CD14-positive monocyte (primary cell): ENCODE measurements around the gene TEX51. TPM values are rescaled to one million over a fixed set of nuclear protein-coding genes. Genes with fewer than 3 reads are reported as not detected.

Source experiments
- DNase-seq, 3 donors: peaks; one replicate each; pipeline ENCODE4 v3.0.0-alpha.2; 2011 to 2022
- H2AFZ ChIP-seq: 2 replicates; pipeline ENCODE4 v1.6.0; 2012; ENCODE audit warnings: mild to moderate bottlenecking, low read depth, low read length, inconsistent platforms; ENCODE audit not compliant: insufficient read depth, poor library complexity, severe bottlenecking
- H3K27ac ChIP-seq, 2 donors: 1 replicate in 1 of 2; 2 replicates in 1 of 2; pipeline ENCODE4 v1.5.1; 2012 to 2013; ENCODE audit warnings: low read length in 2 of 2, control low read depth in 1 of 2, inconsistent platforms in 1 of 2, low read depth in 1 of 2, mild to moderate bottlenecking in 1 of 2
- H3K27me3 ChIP-seq, 2 donors: one replicate each; pipeline versions ENCODE4 v1.6.0 to v1.6.1; 2011 to 2013; ENCODE audit warnings: low read length in 2 of 2; ENCODE audit not compliant: control insufficient read depth in 2 of 2, insufficient read depth in 2 of 2
- H3K36me3 ChIP-seq, 2 donors: replicated peaks in 1 of 2; 1 replicate in 1 of 2; 2 replicates in 1 of 2; pipeline versions ENCODE4 v1.5.1 to v1.6.1; 2012 to 2013; ENCODE audit warnings: low read length in 2 of 2, control low read depth in 1 of 2, inconsistent platforms in 1 of 2, mild to moderate bottlenecking in 1 of 2; ENCODE audit not compliant: insufficient read depth in 2 of 2, control insufficient read depth in 1 of 2
- H3K4me1 ChIP-seq, 2 donors: 1 replicate in 1 of 2; 2 replicates in 1 of 2; pipeline versions ENCODE4 v1.5.1 to v1.6.1; 2012 to 2013; ENCODE audit warnings: low read length in 2 of 2, control low read depth in 1 of 2, inconsistent platforms in 1 of 2, mild to moderate bottlenecking in 1 of 2, moderate library complexity in 1 of 2; ENCODE audit not compliant: insufficient read depth in 2 of 2, control insufficient read depth in 1 of 2
- H3K4me2 ChIP-seq: replicated peaks from 2 replicates; pipeline ENCODE3; 2012; ENCODE audit warnings: low read length, moderate library complexity, mild to moderate bottlenecking; ENCODE audit not compliant: poor library complexity, severe bottlenecking; ENCODE audit errors: extremely low read depth
- H3K4me3 ChIP-seq, 3 experiments: fragments of 200-600 bp in 1 of 3; sonication (generic) in 1 of 3; replicated peaks in 1 of 3; 1 replicate in 2 of 3; 2 replicates in 1 of 3; pipeline ENCODE4 v1.5.1; 2011 to 2013; ENCODE audit warnings: low read length in 3 of 3, mild to moderate bottlenecking in 3 of 3, control low read depth in 2 of 3, low read depth in 2 of 3, inconsistent platforms in 1 of 3, moderate library complexity in 1 of 3
- H3K79me2 ChIP-seq: 2 replicates; pipeline ENCODE4 v1.6.0; 2012; ENCODE audit warnings: mild to moderate bottlenecking, control low read depth, inconsistent platforms, low read length, moderate library complexity; ENCODE audit not compliant: insufficient read depth
- H3K9ac ChIP-seq: 2 replicates; pipeline ENCODE4 v1.6.0; 2017; ENCODE audit warnings: low read length, mild to moderate bottlenecking; ENCODE audit not compliant: insufficient read depth, poor library complexity, severe bottlenecking
- H3K9me3 ChIP-seq, 2 donors: replicated peaks in 1 of 2; 1 replicate in 1 of 2; 2 replicates in 1 of 2; pipeline versions ENCODE4 v1.5.1 to v1.6.1; 2012 to 2013; ENCODE audit warnings: low read length in 2 of 2, control low read depth in 1 of 2; ENCODE audit not compliant: control insufficient read depth in 1 of 2, insufficient read depth in 1 of 2
- H4K20me1 ChIP-seq: 2 replicates; pipeline ENCODE4 v1.6.0; 2012; ENCODE audit warnings: mild to moderate bottlenecking, low read length, control low read depth, moderate library complexity; ENCODE audit not compliant: insufficient read depth
- H3K27ac Mint-ChIP-seq, 7 donors: one replicate each; pipeline ENCODE4 v1.8.0; 2020; ENCODE audit warnings: mild to moderate bottlenecking in 7 of 7, mixed read lengths in 7 of 7, moderate library complexity in 6 of 7, inconsistent platforms in 2 of 7
- H3K27me3 Mint-ChIP-seq, 3 donors: one replicate each; pipeline ENCODE4 v1.8.0; 2021 to 2022; ENCODE audit warnings: low read depth in 3 of 3, mild to moderate bottlenecking in 3 of 3, mixed read lengths in 3 of 3, moderate library complexity in 3 of 3, inconsistent platforms in 1 of 3
- H3K36me3 Mint-ChIP-seq, 2 donors: one replicate each; pipeline ENCODE4 v1.8.0; 2020; ENCODE audit warnings: mixed read lengths in 2 of 2, inconsistent platforms in 1 of 2, mild to moderate bottlenecking in 1 of 2
- H3K4me1 Mint-ChIP-seq: one replicate; pipeline ENCODE4 v1.8.0; 2020; ENCODE audit warnings: mild to moderate bottlenecking, mixed read lengths
- H3K4me3 Mint-ChIP-seq, 2 donors: one replicate each; pipeline ENCODE4 v1.8.0; 2020; ENCODE audit warnings: mild to moderate bottlenecking in 2 of 2, mixed read lengths in 2 of 2, moderate library complexity in 1 of 2
- H3K9me3 Mint-ChIP-seq, 7 donors: one replicate each; pipeline ENCODE4 v1.8.0; 2020 to 2022; ENCODE audit warnings: mixed read lengths in 7 of 7, mild to moderate bottlenecking in 6 of 7, moderate library complexity in 6 of 7, inconsistent platforms in 2 of 7
- WGBS: methylation state at CpG from one replicate; pipeline ENCODE4 v1.1.5; 2013; ENCODE audit warnings: missing lambda C conversion rate; ENCODE audit not compliant: insufficient coverage; 5-methylcytosine and 5-hydroxymethylcytosine counted together
- intact Hi-C, 2 donors: fragments of 100-400 bp; cut with micrococcal nuclease; formaldehyde crosslinking; loops; one replicate each; pipeline versions ENCODE4 v1.15.0 to v1.15.1; 2023
- polyA plus RNA-seq, 3 donors: library from polyadenylated mRNA; depleted of rRNA in 1 of 3; unstranded in 2 of 3; stranded (reverse) in 1 of 3; fragments of 300-500 nt in 2 of 3; fragments of >200 nt in 1 of 3; fragmentation: Illumina TruSeq in 2 of 3; gene quantifications; 1 replicate in 2 of 3; 2 replicates in 1 of 3; pipeline ENCODE4 v1.2.3, GENCODE V29; 2012 to 2021
- TF ChIP-seq, protein P1 (sequence below): fragments of 200-600 bp; IDR thresholded peaks from one replicate; pipeline ENCODE4 v1.8.0; 2022; ENCODE audit warnings: antibody characterized with exemption, mild to moderate bottlenecking

The TEX51 gene
- polyA plus RNA-seq, 3 donors = not detected

DNA sequence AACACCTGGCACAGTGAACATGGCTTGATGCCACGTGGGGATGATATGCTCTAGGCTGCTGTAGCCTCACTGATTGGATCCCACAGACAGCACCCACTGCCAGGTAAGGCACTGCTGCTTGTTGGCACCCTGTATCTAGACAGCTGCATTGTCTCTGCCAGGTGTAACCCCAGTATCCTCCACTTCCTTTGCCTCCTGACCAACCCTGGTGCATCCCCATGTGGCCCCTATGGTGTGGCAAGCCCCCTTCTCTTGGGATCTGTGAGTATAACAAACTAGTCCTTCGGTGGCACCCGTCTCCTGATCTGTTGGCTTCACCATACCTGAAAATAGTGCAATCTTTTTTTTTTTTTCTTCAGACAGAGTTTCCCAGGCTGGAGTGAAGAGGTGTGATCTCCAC lies 11.1 kb downstream of the TEX51 start:
- TF ChIP-seq, protein P1, sequence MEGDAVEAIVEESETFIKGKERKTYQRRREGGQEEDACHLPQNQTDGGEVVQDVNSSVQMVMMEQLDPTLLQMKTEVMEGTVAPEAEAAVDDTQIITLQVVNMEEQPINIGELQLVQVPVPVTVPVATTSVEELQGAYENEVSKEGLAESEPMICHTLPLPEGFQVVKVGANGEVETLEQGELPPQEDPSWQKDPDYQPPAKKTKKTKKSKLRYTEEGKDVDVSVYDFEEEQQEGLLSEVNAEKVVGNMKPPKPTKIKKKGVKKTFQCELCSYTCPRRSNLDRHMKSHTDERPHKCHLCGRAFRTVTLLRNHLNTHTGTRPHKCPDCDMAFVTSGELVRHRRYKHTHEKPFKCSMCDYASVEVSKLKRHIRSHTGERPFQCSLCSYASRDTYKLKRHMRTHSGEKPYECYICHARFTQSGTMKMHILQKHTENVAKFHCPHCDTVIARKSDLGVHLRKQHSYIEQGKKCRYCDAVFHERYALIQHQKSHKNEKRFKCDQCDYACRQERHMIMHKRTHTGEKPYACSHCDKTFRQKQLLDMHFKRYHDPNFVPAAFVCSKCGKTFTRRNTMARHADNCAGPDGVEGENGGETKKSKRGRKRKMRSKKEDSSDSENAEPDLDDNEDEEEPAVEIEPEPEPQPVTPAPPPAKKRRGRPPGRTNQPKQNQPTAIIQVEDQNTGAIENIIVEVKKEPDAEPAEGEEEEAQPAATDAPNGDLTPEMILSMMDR = no peak
- peaks cover 0 to 4% (median 3%) of the 10 kb centered on the region in 3 donors for H3K27me3 Mint-ChIP-seq
- H3K9me3 Mint-ChIP-seq = peaks cover 0 to 6% (median 1%) of the 10 kb centered on the region in 7 donors
- H3K4me1 Mint-ChIP-seq = no peaks in the 10 kb centered on the region
- no peak overlapping the region for H3K27ac Mint-ChIP-seq
- Histone ChIP-seq H3K4me2 (no peak overlapping the region), H4K20me1 (no peaks in the 10 kb centered on the region), H3K36me3 (no peaks in the 10 kb centered on the region), H2AFZ (no peak overlapping the region), H3K79me2 (no peaks in the 10 kb centered on the region), H3K4me1 (no peaks in the 10 kb centered on the region), H3K4me3 (no peak overlapping the region), H3K9ac (no peak overlapping the region), H3K9me3 (no peaks in the 10 kb centered on the region), H3K27me3 (no peaks in the 10 kb centered on the region), H3K27ac (no peak overlapping the region)
- H3K4me3 Mint-ChIP-seq = no peak overlapping the region
- no peak for DNase-seq
- 90% methylated on average over 1 of the region's 3 CpGs for WGBS
- no peaks in the 10 kb centered on the region for H3K36me3 Mint-ChIP-seq
- intact Hi-C loops = no loop called here

DNA sequence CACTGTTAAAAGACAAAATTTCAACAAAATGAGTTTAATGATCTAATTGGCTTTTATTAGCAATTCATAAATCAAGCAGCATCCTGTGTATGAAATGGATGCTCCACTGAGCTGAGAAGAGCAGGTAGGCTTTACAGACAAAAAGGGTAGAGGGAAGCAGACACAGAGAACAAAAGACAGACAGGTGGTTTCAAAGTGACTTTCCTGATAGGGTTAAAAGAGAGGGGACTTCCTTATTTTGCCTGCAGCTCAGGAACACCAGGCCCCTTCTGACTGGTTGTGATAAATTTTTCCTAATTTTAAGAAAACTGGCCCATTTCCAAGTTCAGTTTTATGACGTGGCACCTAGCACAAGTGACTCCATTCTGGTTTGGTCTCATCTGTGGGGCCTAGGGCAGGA lies 11.9 kb downstream of the TEX51 start:
- TF ChIP-seq, protein P1 = no peak
- no peak overlapping the region for H3K4me3 ChIP-seq
- WGBS = 0% methylated on average over 1 of the region's 1 CpG
- H3K27me3 Mint-ChIP-seq = peaks cover 0 to 3% (median 1%) of the 10 kb centered on the region in 3 donors
- H3K9me3 Mint-ChIP-seq = peaks cover 0 to 7% (median 0%) of the 10 kb centered on the region in 7 donors
- no peaks in the 10 kb centered on the region for H3K79me2 ChIP-seq
- H3K27ac Mint-ChIP-seq = no peak overlapping the region
- H3K4me1 ChIP-seq = no peaks in the 10 kb centered on the region
- H3K9ac ChIP-seq = no peak overlapping the region
- no peak overlapping the region for H2AFZ ChIP-seq
- no peaks in the 10 kb centered on the region for H3K27me3 ChIP-seq
- no peaks in the 10 kb centered on the region for H4K20me1 ChIP-seq
- no peaks in the 10 kb centered on the region for H3K4me1 Mint-ChIP-seq
- intact Hi-C loops = no loop called here
- no peak overlapping the region for H3K27ac ChIP-seq
- H3K36me3 ChIP-seq = no peaks in the 10 kb centered on the region
- no peak overlapping the region for H3K4me2 ChIP-seq
- no peaks in the 10 kb centered on the region for H3K36me3 Mint-ChIP-seq
- no peaks in the 10 kb centered on the region for H3K9me3 ChIP-seq
- no peak for DNase-seq
- no peak overlapping the region for H3K4me3 Mint-ChIP-seq
